ENCODE measurements around the gene CAPRIN1.
"Not testable (repeated sequence)": the region's sequence is repeated elsewhere in the genome, so short reads cannot be mapped to it uniquely, and the experiment has no call there.

CAPRIN1 gene

GRCh38 chr11:34086554-34087283, 35.2 kb downstream of the CAPRIN1 start:
- no peak for DNase-seq (ENCODE audit: low read depth)

- no peak for DNase-seq (ENCODE audit: low read depth)
Observed at GRCh38 chr11:34091825-34092224, 40.3 kb downstream of the CAPRIN1 start.

- DNase-seq (ENCODE audit: low read depth): not testable (repeated sequence)
Observed at GRCh38 chr11:34094900-34095299, 43.4 kb downstream of the CAPRIN1 start.

- DNase-seq (ENCODE audit: low read depth): no peak
Observed at GRCh38 chr11:34098813-34099212, 47.3 kb downstream of the CAPRIN1 start.

- no peak for DNase-seq (ENCODE audit: low read depth)
Observed at GRCh38 chr11:34104680-34105078, 53.1 kb downstream of the CAPRIN1 start.

GRCh38 chr11:34105079-34105956, 53.8 kb downstream of the CAPRIN1 start, which contains the start of gene NAT10:
TSS of gene NAT10 (plus strand) at chr11:34105629. CDS start at chr11:34108226, 2,597 bp downstream.
- DNase-seq (ENCODE audit: low read depth): peak; percentile 97

GRCh38 chr11:34105957-34106504, 54.5 kb downstream of the CAPRIN1 start:
- no peak for DNase-seq (ENCODE audit: low read depth)

- DNase-seq (ENCODE audit: low read depth): no peak
Observed at GRCh38 chr11:34111722-34112270, 60.3 kb downstream of the CAPRIN1 start.

GRCh38 chr11:34114014-34114413, 62.5 kb downstream of the CAPRIN1 start:
- DNase-seq (ENCODE audit: low read depth): no peak

GRCh38 chr11:34114471-34114870, 62.9 kb downstream of the CAPRIN1 start:
- no peak for DNase-seq (ENCODE audit: low read depth)

GRCh38 chr11:34120651-34121050, 69.1 kb downstream of the CAPRIN1 start:
- DNase-seq (ENCODE audit: low read depth): no peak

- DNase-seq (ENCODE audit: low read depth): no peak
Observed at GRCh38 chr11:34124885-34125668, 73.5 kb downstream of the CAPRIN1 start.

GRCh38 chr11:34126959-34127848, 75.7 kb downstream of the CAPRIN1 start:
- no peak for DNase-seq (ENCODE audit: low read depth)

- DNase-seq (ENCODE audit: low read depth): no peak
Observed at GRCh38 chr11:34128824-34129223, 77.3 kb downstream of the CAPRIN1 start.

GRCh38 chr11:34132261-34132965, 80.9 kb downstream of the CAPRIN1 start:
- DNase-seq (ENCODE audit: low read depth): no peak

GRCh38 chr11:34134765-34135164, 83.2 kb downstream of the CAPRIN1 start:
- DNase-seq (ENCODE audit: low read depth): no peak

- DNase-seq (ENCODE audit: low read depth): no peak
Observed at GRCh38 chr11:34135439-34135838, 83.9 kb downstream of the CAPRIN1 start.

- DNase-seq (ENCODE audit: low read depth): no peak
Observed at GRCh38 chr11:34136420-34136819, 84.9 kb downstream of the CAPRIN1 start.

GRCh38 chr11:34139346-34139745, 87.8 kb downstream of the CAPRIN1 start:
- no peak for DNase-seq (ENCODE audit: low read depth)

GRCh38 chr11:34140149-34140548, 88.6 kb downstream of the CAPRIN1 start:
- DNase-seq (ENCODE audit: low read depth): no peak

Data from T-helper 22 cell (primary cell).